ENCODE results near the gene IER3. TPM values are rescaled to one million over a fixed set of nuclear protein-coding genes. Genes with fewer than 3 reads are reported as not detected.

Gene IER3
- total RNA-seq, 1 experiment from 2014 or later = 195 TPM

GRCh38 chr6:30709101-30709868 lies 35.1 kb downstream of the IER3 start:
- no peak for DNase-seq (ENCODE audit: low read depth)

GRCh38 chr6:30707281-30707850 lies 37.0 kb downstream of the IER3 start:
- no peak for DNase-seq (ENCODE audit: low read depth)

- DNase-seq (ENCODE audit: low read depth) = no peak
Measured at GRCh38 chr6:30705620-30706019, 38.7 kb downstream of the IER3 start.

- no peak for DNase-seq (ENCODE audit: low read depth)
Measured at GRCh38 chr6:30703821-30704220, 40.5 kb downstream of the IER3 start.

- no peak for DNase-seq (ENCODE audit: low read depth)
Measured at GRCh38 chr6:30703011-30703410, 41.3 kb downstream of the IER3 start.

GRCh38 chr6:30700340-30700739 lies 44.0 kb downstream of the IER3 start:
- DNase-seq (ENCODE audit: low read depth) = no peak

- DNase-seq (ENCODE audit: low read depth) = no peak
Measured at GRCh38 chr6:30696432-30696831, 47.9 kb downstream of the IER3 start.

Small RNA genes within 50 kb of the gene (small RNA-seq; reads per million reads assigned to genes)
- gene RF00019 = not detected
- gene RN7SL353P = not detected

Other genes starting within 250 kb of the IER3 start
- 67.5 and 78.6 TPM in 2 replicates for gene GNL1, start 188.1 kb downstream of the IER3 start, total RNA-seq (2014; rRNA removed; shearing (Covaris generic))
- 12.7 and 21.4 TPM in 2 replicates for gene PRR3, start 187.3 kb downstream of the IER3 start, total RNA-seq (2014; rRNA removed; shearing (Covaris generic))
- 72.3 and 77.8 TPM in 2 replicates for gene ABCF1, start 173.1 kb downstream of the IER3 start, total RNA-seq (2014; rRNA removed; shearing (Covaris generic))
- 27.0 and 29.5 TPM in 2 replicates for gene PPP1R10, start 127.3 kb downstream of the IER3 start, total RNA-seq (2014; rRNA removed; shearing (Covaris generic))
- gene MRPS18B, start 126.7 kb downstream of the IER3 start, total RNA-seq (2014; rRNA removed; shearing (Covaris generic)) = 112 and 132 TPM in 2 replicates
- gene ATAT1, start 117.7 kb downstream of the IER3 start, total RNA-seq (2014; rRNA removed; shearing (Covaris generic)) = 4.5 and 6.6 TPM in 2 replicates
- 10.5 and 16.2 TPM in 2 replicates for gene C6orf136, start 97.4 kb downstream of the IER3 start, total RNA-seq (2014; rRNA removed; shearing (Covaris generic))
- 50.2 and 55.5 TPM in 2 replicates for gene DHX16, start 71.5 kb downstream of the IER3 start, total RNA-seq (2014; rRNA removed; shearing (Covaris generic))
- gene PPP1R18, start 57.9 kb downstream of the IER3 start, total RNA-seq (2014; rRNA removed; shearing (Covaris generic)) = 86.0 and 109 TPM in 2 replicates
- 11.2 and 18.5 TPM in 2 replicates for gene NRM, start 53.6 kb downstream of the IER3 start, total RNA-seq (2014; rRNA removed; shearing (Covaris generic))
- gene MDC1, start 27.3 kb downstream of the IER3 start, total RNA-seq (2014; rRNA removed; shearing (Covaris generic)) = 11.0 and 12.9 TPM in 2 replicates
- 1,534 and 1,911 TPM in 2 replicates for gene TUBB, start 24.2 kb downstream of the IER3 start, total RNA-seq (2014; rRNA removed; shearing (Covaris generic))
- gene FLOT1, start 1.9 kb downstream of the IER3 start, total RNA-seq (2014; rRNA removed; shearing (Covaris generic)) = 67.0 and 73.8 TPM in 2 replicates
- 34.8 and 37.0 TPM in 2 replicates for gene DDR1, start 140.0 kb upstream of the IER3 start, total RNA-seq (2014; rRNA removed; shearing (Covaris generic))
- 22.2 and 28.0 TPM in 2 replicates for gene GTF2H4, start 163.7 kb upstream of the IER3 start, total RNA-seq (2014; rRNA removed; shearing (Covaris generic))
- gene VARS2, start 169.7 kb upstream of the IER3 start, total RNA-seq (2014; rRNA removed; shearing (Covaris generic)) = 30.7 and 33.1 TPM in 2 replicates
- not detected in 2 replicates for gene SFTA2, start 187.6 kb upstream of the IER3 start, total RNA-seq (2014; rRNA removed; shearing (Covaris generic))
- not detected in 2 replicates for gene MUCL3, start 196.4 kb upstream of the IER3 start, total RNA-seq (2014; rRNA removed; shearing (Covaris generic))
- gene MUC21, start 239.2 kb upstream of the IER3 start, total RNA-seq (2014; rRNA removed; shearing (Covaris generic)) = not detected in 2 replicates